ENCODE data around the gene GALNT12.

GALNT12 gene

DNA sequence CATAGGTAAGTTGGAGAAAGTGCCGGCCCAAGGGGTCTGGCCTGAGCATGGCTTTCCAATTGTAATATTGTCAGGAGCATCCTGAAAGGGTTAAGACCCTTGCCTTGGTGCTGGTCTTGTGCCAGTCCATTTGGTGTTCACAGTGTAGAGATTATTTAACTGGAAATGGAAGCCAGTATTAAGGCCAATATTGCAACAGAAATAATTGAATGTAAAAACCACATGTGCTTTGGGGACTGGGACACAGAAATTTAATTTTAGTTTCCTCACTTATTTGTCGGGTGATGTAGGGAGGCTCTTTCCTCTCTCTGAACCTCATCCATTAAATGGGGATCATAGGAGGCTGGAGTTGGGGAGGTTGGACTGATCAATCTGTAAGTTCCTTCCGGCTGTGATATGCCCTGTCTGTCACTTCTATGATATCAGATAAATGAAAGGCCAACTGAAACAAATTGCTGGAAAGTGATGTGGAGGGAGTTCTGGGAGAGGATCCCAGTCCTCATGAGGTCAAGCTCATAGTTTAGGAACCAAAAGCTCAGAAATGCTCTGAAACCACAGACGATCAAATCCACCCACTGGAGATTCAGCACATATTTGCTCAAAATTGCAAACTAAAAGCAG is 81.4 kb downstream of the GALNT12 start:
- DNase-seq (ENCODE audit: extremely low spot score): no peak
- CTCF ChIA-PET: no interaction called here
- POLR2A ChIA-PET: no interaction called here
- TF ChIP-seq, protein P1, sequence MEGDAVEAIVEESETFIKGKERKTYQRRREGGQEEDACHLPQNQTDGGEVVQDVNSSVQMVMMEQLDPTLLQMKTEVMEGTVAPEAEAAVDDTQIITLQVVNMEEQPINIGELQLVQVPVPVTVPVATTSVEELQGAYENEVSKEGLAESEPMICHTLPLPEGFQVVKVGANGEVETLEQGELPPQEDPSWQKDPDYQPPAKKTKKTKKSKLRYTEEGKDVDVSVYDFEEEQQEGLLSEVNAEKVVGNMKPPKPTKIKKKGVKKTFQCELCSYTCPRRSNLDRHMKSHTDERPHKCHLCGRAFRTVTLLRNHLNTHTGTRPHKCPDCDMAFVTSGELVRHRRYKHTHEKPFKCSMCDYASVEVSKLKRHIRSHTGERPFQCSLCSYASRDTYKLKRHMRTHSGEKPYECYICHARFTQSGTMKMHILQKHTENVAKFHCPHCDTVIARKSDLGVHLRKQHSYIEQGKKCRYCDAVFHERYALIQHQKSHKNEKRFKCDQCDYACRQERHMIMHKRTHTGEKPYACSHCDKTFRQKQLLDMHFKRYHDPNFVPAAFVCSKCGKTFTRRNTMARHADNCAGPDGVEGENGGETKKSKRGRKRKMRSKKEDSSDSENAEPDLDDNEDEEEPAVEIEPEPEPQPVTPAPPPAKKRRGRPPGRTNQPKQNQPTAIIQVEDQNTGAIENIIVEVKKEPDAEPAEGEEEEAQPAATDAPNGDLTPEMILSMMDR (IDR thresholded peaks at IDR 0.05; ENCODE audit: control extremely low read depth, extremely low read depth, low read depth, missing control alignments): no peak

DNA sequence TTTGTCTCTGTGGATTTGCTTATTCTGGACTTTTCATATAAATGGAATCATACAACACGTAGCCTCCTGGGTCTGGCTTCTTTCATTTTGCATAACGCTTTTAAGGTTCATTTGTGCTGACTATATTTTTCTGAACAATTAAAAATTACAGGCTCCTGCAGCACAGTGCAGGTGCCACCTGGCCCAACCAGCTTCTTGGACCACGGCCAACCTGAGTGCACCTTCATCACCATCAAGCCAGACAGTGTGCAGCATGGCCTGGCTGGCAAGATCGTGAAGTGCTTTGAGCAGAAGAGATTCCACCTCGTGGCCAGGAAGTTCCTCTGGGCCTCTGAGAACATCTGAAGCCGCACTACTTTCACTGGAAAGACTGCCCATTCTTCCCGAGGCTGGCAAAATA is 82.8 kb downstream of the GALNT12 start:
- ChIA-PET POLR2A (no interaction called here), CTCF (no interaction called here)
- TF ChIP-seq, protein P1 (IDR thresholded peaks at IDR 0.05; ENCODE audit: control extremely low read depth, extremely low read depth, low read depth, missing control alignments): no peak
- DNase-seq (ENCODE audit: extremely low spot score): no peak

DNA sequence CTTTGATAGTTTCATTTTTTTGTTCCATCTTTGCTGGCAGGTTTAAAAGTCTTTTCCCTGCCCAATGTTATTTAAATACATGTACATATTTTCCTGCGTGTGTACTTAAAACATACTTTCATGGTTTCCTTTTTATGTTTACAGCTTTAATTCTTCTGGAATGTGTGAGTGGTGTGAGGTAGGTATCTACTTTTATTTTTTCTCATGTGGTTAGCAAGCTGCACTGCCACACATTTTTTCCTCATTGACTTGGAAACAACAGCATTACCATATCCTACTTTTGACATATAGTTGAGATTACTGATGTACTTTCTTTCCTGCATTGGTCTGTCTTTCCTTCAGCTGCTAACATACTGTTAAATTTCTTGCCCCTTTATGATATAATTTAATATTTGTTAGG is 84.8 kb downstream of the GALNT12 start:
- POLR2A ChIA-PET: no interaction called here
- TF ChIP-seq, protein P1 (IDR thresholded peaks at IDR 0.05; ENCODE audit: control extremely low read depth, extremely low read depth, low read depth, missing control alignments): no peak
- CTCF ChIA-PET: interaction anchor here (1.1 to 1.3 kb wide), 2 partner anchors 43 to 116 kb away, joined by 3 to 4 read pairs; no protein-coding TSS in a partner anchor
- no peak for DNase-seq (ENCODE audit: extremely low spot score)

DNA sequence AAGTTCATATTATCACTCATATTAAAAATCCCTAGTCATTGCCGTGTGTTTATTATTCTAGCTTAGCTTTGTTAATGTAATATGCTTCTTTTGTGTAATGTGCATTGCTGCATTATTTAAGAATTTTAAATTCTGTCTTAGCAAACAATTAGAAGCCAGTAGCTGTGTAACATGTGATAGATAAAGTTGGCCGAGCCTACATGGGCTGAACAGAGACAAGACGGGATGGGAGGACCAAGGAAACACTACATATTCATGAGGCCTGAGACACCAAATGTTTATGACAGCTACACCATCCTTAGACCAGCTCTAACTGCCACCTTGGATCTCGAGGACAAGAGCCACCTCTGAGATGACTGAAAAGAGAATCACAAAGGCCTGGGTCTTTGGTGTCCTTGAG is 85.2 kb downstream of the GALNT12 start:
- CTCF ChIA-PET: interaction anchor here (0.8 to 1.3 kb wide), 3 partner anchors 16 to 117 kb away, joined by 3 to 4 read pairs (median 3); no protein-coding TSS in a partner anchor
- POLR2A ChIA-PET: no interaction called here
- no peak for DNase-seq (ENCODE audit: extremely low spot score)
- TF ChIP-seq, protein P1 (IDR thresholded peaks at IDR 0.05; ENCODE audit: control extremely low read depth, extremely low read depth, low read depth, missing control alignments): no peak

DNA sequence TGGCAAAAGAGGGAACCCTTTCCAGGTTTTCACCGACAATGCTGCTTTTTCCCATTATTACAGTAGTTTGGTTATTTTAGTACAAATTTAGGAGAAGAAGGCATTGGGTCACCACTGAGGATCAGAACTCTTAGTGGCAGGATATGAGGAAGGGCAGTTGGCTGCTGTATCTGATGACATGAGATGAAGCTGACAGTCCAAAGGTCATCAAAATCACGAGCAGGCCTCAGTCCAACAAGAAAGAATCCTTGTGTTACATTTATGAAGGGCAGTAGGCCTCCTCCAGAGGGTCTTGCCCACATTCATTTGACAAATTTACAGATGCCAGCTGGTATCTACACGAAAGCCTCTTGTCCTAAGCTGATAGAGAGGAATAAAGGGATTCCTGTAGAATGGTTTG is 86.7 kb downstream of the GALNT12 start:
- ChIA-PET POLR2A (no interaction called here), CTCF (interaction anchor here (0.9 kb wide), 1 partner anchor 46 kb away, joined by 3 read pairs; no protein-coding TSS in a partner anchor)
- no peak for DNase-seq (ENCODE audit: extremely low spot score)
- TF ChIP-seq, protein P1 (IDR thresholded peaks at IDR 0.05; ENCODE audit: control extremely low read depth, extremely low read depth, low read depth, missing control alignments): no peak

DNA sequence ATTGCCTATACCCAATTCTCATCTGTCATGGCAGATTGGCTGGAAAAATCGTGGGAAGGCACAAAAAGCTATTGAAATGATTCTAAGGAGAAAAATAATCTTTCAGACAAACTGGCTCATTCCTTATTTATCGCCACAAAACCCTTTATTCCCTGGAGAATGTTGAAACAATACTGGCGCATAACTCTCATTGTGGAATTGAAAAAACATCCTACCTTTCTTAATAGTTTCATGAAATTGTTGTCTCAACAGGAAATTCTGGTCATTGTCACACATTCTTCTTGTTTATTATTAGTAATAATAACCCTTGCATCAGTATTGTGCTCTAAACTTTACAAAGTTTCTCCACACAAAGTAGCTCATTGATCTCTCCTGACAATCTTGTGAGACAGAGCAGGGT is 87.3 kb downstream of the GALNT12 start:
- TF ChIP-seq, protein P1 (IDR thresholded peaks at IDR 0.05; ENCODE audit: control extremely low read depth, extremely low read depth, low read depth, missing control alignments): no peak
- DNase-seq (ENCODE audit: extremely low spot score): no peak
- ChIA-PET CTCF (interaction anchor here (0.9 kb wide), 1 partner anchor 47 kb away, joined by 3 read pairs; no protein-coding TSS in a partner anchor), POLR2A (no interaction called here)

Data from GM10248 (cell line).